Testis (tissue), 2 donors: Measurements from ENCODE around the gene AKAP8.

Experiments used
- POLR2A ChIP-seq: fragments of 450-650 bp; IDR thresholded peaks from one replicate; pipeline ENCODE4 v1.6.1; 2017; ENCODE audit warnings: antibody characterized with exemption, mild to moderate bottlenecking, moderate library complexity
- TF ChIP-seq, protein P1 (sequence below), 3 experiments: fragments of 450-650 bp in 2 of 3; fragments of 200-600 bp in 1 of 3; sonication (generic) in 1 of 3; IDR thresholded peaks; one replicate each; pipeline ENCODE4 v1.5.1; 2016 to 2019; ENCODE audit warnings: antibody characterized with exemption in 3 of 3, mild to moderate bottlenecking in 2 of 3, moderate library complexity in 1 of 3

DNA sequence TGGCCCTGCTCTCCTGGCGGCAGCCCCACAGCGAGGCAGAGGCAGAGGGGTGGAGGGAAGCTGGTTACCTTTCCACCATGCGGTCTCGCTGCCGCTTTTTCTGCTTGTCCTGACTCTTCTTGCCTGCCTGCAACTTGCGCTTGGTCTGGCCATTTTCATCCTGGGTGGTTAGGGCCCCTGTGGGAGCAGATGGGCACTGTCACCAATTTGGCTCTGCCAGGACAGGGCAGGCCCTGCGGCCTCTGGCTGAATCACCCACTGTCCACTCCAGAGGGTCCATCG, 19.6 kb upstream of the AKAP8 start:
- TF ChIP-seq, protein P1, sequence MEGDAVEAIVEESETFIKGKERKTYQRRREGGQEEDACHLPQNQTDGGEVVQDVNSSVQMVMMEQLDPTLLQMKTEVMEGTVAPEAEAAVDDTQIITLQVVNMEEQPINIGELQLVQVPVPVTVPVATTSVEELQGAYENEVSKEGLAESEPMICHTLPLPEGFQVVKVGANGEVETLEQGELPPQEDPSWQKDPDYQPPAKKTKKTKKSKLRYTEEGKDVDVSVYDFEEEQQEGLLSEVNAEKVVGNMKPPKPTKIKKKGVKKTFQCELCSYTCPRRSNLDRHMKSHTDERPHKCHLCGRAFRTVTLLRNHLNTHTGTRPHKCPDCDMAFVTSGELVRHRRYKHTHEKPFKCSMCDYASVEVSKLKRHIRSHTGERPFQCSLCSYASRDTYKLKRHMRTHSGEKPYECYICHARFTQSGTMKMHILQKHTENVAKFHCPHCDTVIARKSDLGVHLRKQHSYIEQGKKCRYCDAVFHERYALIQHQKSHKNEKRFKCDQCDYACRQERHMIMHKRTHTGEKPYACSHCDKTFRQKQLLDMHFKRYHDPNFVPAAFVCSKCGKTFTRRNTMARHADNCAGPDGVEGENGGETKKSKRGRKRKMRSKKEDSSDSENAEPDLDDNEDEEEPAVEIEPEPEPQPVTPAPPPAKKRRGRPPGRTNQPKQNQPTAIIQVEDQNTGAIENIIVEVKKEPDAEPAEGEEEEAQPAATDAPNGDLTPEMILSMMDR (IDR thresholded peaks at IDR 0.05) = no peak
- no peak for TF ChIP-seq POLR2A
